ENCODE measurements around the gene GALNT2. TPM values are rescaled to one million over a fixed set of nuclear protein-coding genes. Genes with fewer than 3 reads are reported as not detected.

GALNT2 gene
- total and polyA plus RNA-seq, 9 of the 15 experiments (the other 6 are each of a cell fraction or from before 2014, with no cell fraction given), result 1.6 to 106 (median 51.9) TPM

DNA sequence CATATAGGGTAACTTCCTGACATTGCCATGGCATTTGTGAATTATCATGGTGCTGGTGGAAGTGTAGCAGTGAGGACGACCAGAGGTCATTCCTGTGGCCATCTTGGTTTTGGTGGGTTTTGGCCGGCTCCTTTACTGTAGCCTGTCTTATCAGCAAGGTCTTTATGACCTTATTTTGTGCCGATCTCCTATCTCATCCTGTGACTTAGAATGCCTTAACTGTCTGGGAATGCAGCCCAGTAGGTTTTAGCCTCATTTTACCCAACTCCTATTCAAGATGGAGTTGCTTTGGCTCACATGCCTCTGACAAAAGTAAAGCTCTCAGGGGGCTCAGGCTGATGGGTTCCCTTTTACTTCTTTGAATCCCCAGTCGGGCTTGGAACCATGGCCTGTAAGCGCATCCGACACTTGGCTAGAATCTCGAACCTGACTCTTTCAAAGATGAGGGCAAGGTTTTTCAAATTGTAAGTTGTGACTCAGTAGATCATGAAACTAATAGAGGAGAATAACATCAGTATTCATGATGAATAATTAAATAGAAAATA lies 85.0 kb downstream of the GALNT2 start (continued):
- TF ChIP-seq ZBTB9 (CRISPR knock-in tag; IDR thresholded peaks at IDR 0.05) (peak; percentile 97), CEBPZ (IDR thresholded peaks at IDR 0.05; ENCODE audit: borderline replicate concordance, low read depth, low read length) (no peak), ZNF830 (CRISPR knock-in tag; IDR thresholded peaks at IDR 0.05) (peak; percentile 51; the same call in 1 of the 2 replicates), CCNT2 (IDR thresholded peaks at IDR 0.05; ENCODE audit: borderline replicate concordance, extremely low read depth, insufficient read length, low read depth, low read length) (no peak), ZFX (CRISPR knock-in tag; IDR thresholded peaks at IDR 0.05) (no peak), NR4A1 (CRISPR knock-in tag; IDR thresholded peaks at IDR 0.05) (peak; percentile 97), NR4A1 (tag; IDR thresholded peaks at IDR 0.05) (peak; percentile 98), STAT6 (CRISPR knock-in tag; IDR thresholded peaks at IDR 0.05) (no peak), POLR2A (conservative IDR thresholded peaks at IDR 0.05) (no peak), ZSCAN32 (CRISPR knock-in tag; IDR thresholded peaks at IDR 0.05) (no peak), RBM15 (IDR thresholded peaks at IDR 0.05; ENCODE audit: insufficient read depth, low read length) (no peak), ARID1B (IDR thresholded peaks at IDR 0.05) (no peak), BMI1 (IDR thresholded peaks at IDR 0.05; ENCODE audit: low read length) (no peak), FOXP1 (CRISPR knock-in tag; IDR thresholded peaks at IDR 0.05) (no peak), POLR2AphosphoS2 (IDR thresholded peaks at IDR 0.05; ENCODE audit: low read length) (no peak), HDGF (IDR thresholded peaks at IDR 0.05) (no peak), ELF1 (tag; IDR thresholded peaks at IDR 0.05) (no peak)
- TF ChIP-seq, protein P1, sequence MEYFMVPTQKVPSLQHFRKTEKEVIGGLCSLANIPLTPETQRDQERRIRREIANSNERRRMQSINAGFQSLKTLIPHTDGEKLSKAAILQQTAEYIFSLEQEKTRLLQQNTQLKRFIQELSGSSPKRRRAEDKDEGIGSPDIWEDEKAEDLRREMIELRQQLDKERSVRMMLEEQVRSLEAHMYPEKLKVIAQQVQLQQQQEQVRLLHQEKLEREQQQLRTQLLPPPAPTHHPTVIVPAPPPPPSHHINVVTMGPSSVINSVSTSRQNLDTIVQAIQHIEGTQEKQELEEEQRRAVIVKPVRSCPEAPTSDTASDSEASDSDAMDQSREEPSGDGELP (CRISPR knock-in tag; IDR thresholded peaks at IDR 0.05; ENCODE audit: borderline replicate concordance), result no peak
- TF ChIP-seq, protein P2, sequence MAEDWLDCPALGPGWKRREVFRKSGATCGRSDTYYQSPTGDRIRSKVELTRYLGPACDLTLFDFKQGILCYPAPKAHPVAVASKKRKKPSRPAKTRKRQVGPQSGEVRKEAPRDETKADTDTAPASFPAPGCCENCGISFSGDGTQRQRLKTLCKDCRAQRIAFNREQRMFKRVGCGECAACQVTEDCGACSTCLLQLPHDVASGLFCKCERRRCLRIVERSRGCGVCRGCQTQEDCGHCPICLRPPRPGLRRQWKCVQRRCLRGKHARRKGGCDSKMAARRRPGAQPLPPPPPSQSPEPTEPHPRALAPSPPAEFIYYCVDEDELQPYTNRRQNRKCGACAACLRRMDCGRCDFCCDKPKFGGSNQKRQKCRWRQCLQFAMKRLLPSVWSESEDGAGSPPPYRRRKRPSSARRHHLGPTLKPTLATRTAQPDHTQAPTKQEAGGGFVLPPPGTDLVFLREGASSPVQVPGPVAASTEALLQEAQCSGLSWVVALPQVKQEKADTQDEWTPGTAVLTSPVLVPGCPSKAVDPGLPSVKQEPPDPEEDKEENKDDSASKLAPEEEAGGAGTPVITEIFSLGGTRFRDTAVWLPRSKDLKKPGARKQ (CRISPR knock-in tag; IDR thresholded peaks at IDR 0.05), result peak; percentile 93

Measured in K562 (cell line).